ENCODE data around the gene AGXT2.

AGXT2 gene

DNA sequence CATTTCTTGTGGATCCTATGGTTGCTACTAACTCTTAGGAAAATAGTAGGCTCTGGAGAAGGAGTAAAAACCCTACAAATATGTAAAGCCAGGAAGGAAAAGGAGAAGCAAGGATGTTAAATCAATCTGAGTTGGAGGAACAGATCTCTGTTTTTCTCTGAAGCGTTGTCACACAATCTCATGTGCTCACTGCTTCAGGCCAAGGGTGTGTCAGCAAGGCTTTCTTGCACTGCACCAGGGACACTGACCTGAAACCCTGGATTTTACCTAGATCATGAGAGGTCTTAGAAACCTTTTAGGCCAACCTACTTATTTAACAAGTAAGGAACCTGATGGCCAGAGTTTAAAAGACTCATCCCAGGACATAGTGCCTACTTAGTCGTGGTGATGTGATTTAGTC, 12.5 kb upstream of the AGXT2 start:
- no peak for DNase-seq (ENCODE audit: extremely low spot score)
- CTCF ChIA-PET: no interaction called here
- POLR2A ChIA-PET: no interaction called here
- no peak for TF ChIP-seq FOXA1 (IDR thresholded peaks at IDR 0.05)
- TF ChIP-seq CTBP1 (IDR thresholded peaks at IDR 0.05; ENCODE audit: borderline replicate concordance): no peak
- no peak for TF ChIP-seq L3MBTL2 (conservative IDR thresholded peaks at IDR 0.05)
- no peak for TF ChIP-seq FOXM1 (IDR thresholded peaks at IDR 0.05; ENCODE audit: borderline replicate concordance)
- TF ChIP-seq HDGF (IDR thresholded peaks at IDR 0.05; ENCODE audit: borderline replicate concordance): no peak
- no peak for TF ChIP-seq BHLHE40 (IDR thresholded peaks at IDR 0.05; ENCODE audit: borderline replicate concordance)
- no peak for TF ChIP-seq FOXK2 (IDR thresholded peaks at IDR 0.05)
- no peak for TF ChIP-seq TARDBP (IDR thresholded peaks at IDR 0.05)

GRCh38 chr5:35059251-35059650, 11.5 kb upstream of the AGXT2 start:
- ChIA-PET POLR2A (no interaction called here), CTCF (no interaction called here)
- TF ChIP-seq PKNOX1 (IDR thresholded peaks at IDR 0.05) (no peak), CTBP1 (IDR thresholded peaks at IDR 0.05; ENCODE audit: borderline replicate concordance) (no peak)
- DNase-seq (ENCODE audit: extremely low spot score): no peak

DNA sequence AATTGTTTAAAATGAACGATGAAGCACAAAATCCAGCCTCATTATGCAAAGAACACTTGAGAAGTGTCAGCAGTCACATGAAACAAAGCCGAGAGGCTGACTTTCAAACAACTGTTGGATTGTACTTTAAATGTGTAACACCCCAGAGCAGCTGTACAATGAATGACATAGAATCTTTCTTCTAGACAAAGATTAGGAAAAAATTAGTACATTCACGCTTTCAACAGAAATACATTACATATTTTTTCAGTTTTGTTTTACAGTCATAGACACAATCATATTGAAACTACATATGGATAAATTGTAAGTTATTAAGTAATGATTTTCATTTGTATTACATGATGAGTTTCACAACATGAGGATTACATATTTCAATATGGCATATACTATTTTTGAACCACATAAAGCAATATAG, 10.6 kb upstream of the AGXT2 start:
- no peak for DNase-seq (ENCODE audit: extremely low spot score)
- POLR2A ChIA-PET: no interaction called here
- TF ChIP-seq LEF1 (IDR thresholded peaks at IDR 0.05; ENCODE audit: borderline replicate concordance) (no peak), FOXM1 (IDR thresholded peaks at IDR 0.05; ENCODE audit: borderline replicate concordance) (no peak), L3MBTL2 (conservative IDR thresholded peaks at IDR 0.05) (no peak), ARNT (IDR thresholded peaks at IDR 0.05) (no peak), NFRKB (IDR thresholded peaks at IDR 0.05) (no peak), ELF4 (IDR thresholded peaks at IDR 0.05) (no peak), TARDBP (IDR thresholded peaks at IDR 0.05) (no peak), BHLHE40 (IDR thresholded peaks at IDR 0.05; ENCODE audit: borderline replicate concordance) (no peak), CTBP1 (IDR thresholded peaks at IDR 0.05; ENCODE audit: borderline replicate concordance) (no peak), ZNF384 (IDR thresholded peaks at IDR 0.05) (no peak), FOXK2 (IDR thresholded peaks at IDR 0.05) (no peak), FOXA1 (IDR thresholded peaks at IDR 0.05) (no peak), SUZ12 (IDR thresholded peaks at IDR 0.05) (no peak), HDGF (IDR thresholded peaks at IDR 0.05; ENCODE audit: borderline replicate concordance) (no peak), SP1 (IDR thresholded peaks at IDR 0.05) (no peak)
- CTCF ChIA-PET: no interaction called here

DNA sequence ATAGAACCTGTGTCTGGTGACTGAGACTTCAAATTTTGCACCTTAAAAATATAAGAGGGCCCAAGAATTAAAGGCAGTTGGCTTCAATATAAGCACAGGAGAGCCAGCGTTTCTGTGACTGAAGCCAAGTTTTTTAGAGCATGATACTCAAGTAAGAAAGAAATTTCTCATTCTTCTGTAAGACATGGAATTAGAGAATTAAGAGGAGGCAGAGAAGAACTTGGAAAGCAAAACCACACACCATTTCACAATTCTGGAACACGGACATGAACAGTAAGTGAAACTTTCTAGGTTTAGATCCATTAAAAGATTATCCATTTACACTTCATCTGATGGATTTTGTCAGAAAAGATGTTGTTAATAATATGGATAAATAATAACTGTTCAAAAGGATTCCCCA, 8.9 kb upstream of the AGXT2 start:
- ChIA-PET POLR2A (no interaction called here), CTCF (no interaction called here)
- TF ChIP-seq ELF4 (IDR thresholded peaks at IDR 0.05) (no peak), SUZ12 (IDR thresholded peaks at IDR 0.05) (no peak), ZNF384 (IDR thresholded peaks at IDR 0.05) (no peak), ARNT (IDR thresholded peaks at IDR 0.05) (no peak), NFRKB (IDR thresholded peaks at IDR 0.05) (no peak), L3MBTL2 (conservative IDR thresholded peaks at IDR 0.05) (no peak), FOXM1 (IDR thresholded peaks at IDR 0.05; ENCODE audit: borderline replicate concordance) (no peak), FOXA1 (IDR thresholded peaks at IDR 0.05) (no peak)
- DNase-seq (ENCODE audit: extremely low spot score): no peak

GRCh38 chr5:35052838-35053237, 5.1 kb upstream of the AGXT2 start:
- POLR2A ChIA-PET: no interaction called here
- DNase-seq (ENCODE audit: extremely low spot score): no peak
- TF ChIP-seq ZNF384 (IDR thresholded peaks at IDR 0.05): no peak
- no peak for TF ChIP-seq CTBP1 (IDR thresholded peaks at IDR 0.05; ENCODE audit: borderline replicate concordance)
- no peak for TF ChIP-seq LEF1 (IDR thresholded peaks at IDR 0.05; ENCODE audit: borderline replicate concordance)
- TF ChIP-seq FOXA1 (IDR thresholded peaks at IDR 0.05): no peak
- no peak for TF ChIP-seq HDGF (IDR thresholded peaks at IDR 0.05; ENCODE audit: borderline replicate concordance)
- TF ChIP-seq ARNT (IDR thresholded peaks at IDR 0.05): no peak
- no peak for TF ChIP-seq TARDBP (IDR thresholded peaks at IDR 0.05)
- no peak for TF ChIP-seq SP1 (IDR thresholded peaks at IDR 0.05)
- TF ChIP-seq BHLHE40 (IDR thresholded peaks at IDR 0.05; ENCODE audit: borderline replicate concordance): no peak
- TF ChIP-seq L3MBTL2 (conservative IDR thresholded peaks at IDR 0.05): no peak
- no peak for TF ChIP-seq SUZ12 (IDR thresholded peaks at IDR 0.05)
- CTCF ChIA-PET: no interaction called here

- DNase-seq (ENCODE audit: extremely low spot score): no peak
- POLR2A ChIA-PET: no interaction called here
- TF ChIP-seq FOXM1 (IDR thresholded peaks at IDR 0.05; ENCODE audit: borderline replicate concordance) (no peak), FOXK2 (IDR thresholded peaks at IDR 0.05) (no peak), TARDBP (IDR thresholded peaks at IDR 0.05) (no peak), LEF1 (IDR thresholded peaks at IDR 0.05; ENCODE audit: borderline replicate concordance) (no peak), CTBP1 (IDR thresholded peaks at IDR 0.05; ENCODE audit: borderline replicate concordance) (no peak), ARNT (IDR thresholded peaks at IDR 0.05) (no peak), PKNOX1 (IDR thresholded peaks at IDR 0.05) (no peak), L3MBTL2 (conservative IDR thresholded peaks at IDR 0.05) (no peak), ZNF384 (IDR thresholded peaks at IDR 0.05) (no peak), SP1 (IDR thresholded peaks at IDR 0.05) (no peak), FOXA1 (IDR thresholded peaks at IDR 0.05) (no peak), HDGF (IDR thresholded peaks at IDR 0.05; ENCODE audit: borderline replicate concordance) (no peak)
- CTCF ChIA-PET: no interaction called here
Observed at GRCh38 chr5:35050541-35051126, 2.9 kb upstream of the AGXT2 start.

GRCh38 chr5:35048910-35049309, 1.2 kb upstream of the AGXT2 start:
- ChIA-PET POLR2A (no interaction called here), CTCF (interaction anchor here (0.6 kb wide), 1 partner anchor 133 kb away, joined by 7 read pairs; no protein-coding TSS in a partner anchor)
- DNase-seq (ENCODE audit: extremely low spot score): no peak
- TF ChIP-seq PKNOX1 (IDR thresholded peaks at IDR 0.05) (no peak), NFRKB (IDR thresholded peaks at IDR 0.05) (no peak), LEF1 (IDR thresholded peaks at IDR 0.05; ENCODE audit: borderline replicate concordance) (no peak), FOXM1 (IDR thresholded peaks at IDR 0.05; ENCODE audit: borderline replicate concordance) (no peak), ZNF384 (IDR thresholded peaks at IDR 0.05) (no peak), TARDBP (IDR thresholded peaks at IDR 0.05) (no peak), FOXK2 (IDR thresholded peaks at IDR 0.05) (no peak)
